HUDEP-2 (cell line): ENCODE results near the gene KATNB1.
A peak's percentile ranks its signal among the peaks of the same experiment; 100 is the strongest.

Source experiments
- DNase-seq, 76 experiments: peaks; one replicate each; lab custom pipeline; 2025; ENCODE audit not compliant: unreplicated experiment in 76 of 76; lab: John Stamatoyannopoulos, UW

The KATNB1 gene

DNA sequence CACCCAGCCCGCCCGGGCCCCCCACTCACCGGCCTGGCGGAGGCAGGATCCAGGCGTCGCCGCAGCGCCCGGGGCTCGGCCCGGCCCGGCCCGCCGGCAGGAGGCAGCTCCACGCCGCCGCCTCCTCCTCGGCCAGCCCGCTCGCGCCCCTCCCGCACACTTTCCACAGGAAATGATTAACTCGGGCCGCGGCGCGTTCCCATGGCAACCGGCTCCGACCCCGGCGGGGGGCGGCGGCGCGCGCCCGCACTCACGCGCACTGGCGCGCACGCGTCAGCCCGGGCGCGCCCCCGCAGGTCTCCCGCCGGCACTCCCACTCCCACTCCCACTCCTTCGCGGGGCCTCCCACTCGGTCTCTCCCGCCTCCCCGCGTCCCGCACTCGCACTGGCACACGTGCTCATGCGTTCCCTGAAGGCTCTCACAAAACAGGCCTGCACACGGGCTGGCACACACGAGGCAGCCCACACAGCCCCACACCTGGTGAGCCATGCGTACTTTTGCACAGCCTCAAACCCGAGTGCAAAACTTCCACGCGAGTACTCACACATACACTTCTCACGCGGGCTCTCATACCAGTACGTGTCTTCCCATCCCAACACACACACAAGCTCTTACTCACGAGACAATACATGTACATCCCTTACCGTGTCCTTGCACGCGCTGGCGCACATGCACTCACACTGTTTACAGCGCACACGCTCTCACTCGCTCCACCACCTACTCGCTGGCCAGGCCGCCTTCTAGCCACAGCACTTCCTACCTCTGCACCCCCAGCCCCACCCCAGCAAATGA is 67.0 kb downstream of the KATNB1 start, which contains the start of gene KIFC3:
Gene KIFC3 (minus strand): TSS at position 151 of the 793 bp plus-strand sequence. CDS start 4,248 bp downstream, outside the sequence.
- peak in 25 of 76 experiments; percentile 5 to 56 (median 32) for DNase-seq

DNA sequence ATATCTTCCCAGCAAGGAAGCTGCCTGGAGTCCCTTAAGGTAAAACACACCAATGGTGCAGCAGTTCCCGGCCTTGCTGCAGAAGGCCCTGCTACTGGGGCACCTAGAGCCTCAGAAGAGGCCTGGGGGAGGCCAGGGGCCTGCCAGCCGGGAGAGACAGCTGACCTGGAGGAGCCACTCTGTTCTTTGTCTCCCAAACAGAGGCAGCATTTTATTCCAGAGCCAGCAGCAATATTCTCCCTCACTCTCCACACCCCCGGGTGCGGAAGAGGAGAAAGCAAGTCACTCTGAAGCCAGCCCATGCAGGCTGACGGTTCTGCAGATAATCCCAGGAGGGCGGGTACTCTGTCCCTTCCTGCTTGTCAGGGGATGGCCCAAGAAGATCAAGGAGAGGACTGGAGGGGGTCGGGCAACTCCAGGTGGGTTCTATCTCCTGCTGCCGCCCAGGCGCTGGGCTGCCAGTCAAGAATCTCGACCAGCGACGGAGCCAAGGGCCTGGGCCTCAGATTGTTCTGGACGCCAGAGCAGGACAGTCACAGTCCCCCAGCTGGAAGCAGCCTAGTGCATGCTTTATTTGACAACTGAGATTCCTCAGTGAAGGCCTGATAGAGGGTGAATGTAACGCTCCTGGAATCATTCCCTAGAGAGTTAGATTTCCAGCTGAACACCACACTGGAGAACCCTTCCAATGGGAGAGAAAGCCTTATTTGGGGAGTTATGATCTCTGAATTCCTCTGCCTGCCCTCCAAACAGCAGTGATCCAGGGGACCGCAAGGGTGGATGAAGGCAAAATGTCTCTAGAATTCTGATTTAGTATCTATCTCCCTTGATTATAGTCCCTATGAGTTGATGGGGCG is 67.8 kb downstream of the KATNB1 start:
- no peak for DNase-seq

DNA sequence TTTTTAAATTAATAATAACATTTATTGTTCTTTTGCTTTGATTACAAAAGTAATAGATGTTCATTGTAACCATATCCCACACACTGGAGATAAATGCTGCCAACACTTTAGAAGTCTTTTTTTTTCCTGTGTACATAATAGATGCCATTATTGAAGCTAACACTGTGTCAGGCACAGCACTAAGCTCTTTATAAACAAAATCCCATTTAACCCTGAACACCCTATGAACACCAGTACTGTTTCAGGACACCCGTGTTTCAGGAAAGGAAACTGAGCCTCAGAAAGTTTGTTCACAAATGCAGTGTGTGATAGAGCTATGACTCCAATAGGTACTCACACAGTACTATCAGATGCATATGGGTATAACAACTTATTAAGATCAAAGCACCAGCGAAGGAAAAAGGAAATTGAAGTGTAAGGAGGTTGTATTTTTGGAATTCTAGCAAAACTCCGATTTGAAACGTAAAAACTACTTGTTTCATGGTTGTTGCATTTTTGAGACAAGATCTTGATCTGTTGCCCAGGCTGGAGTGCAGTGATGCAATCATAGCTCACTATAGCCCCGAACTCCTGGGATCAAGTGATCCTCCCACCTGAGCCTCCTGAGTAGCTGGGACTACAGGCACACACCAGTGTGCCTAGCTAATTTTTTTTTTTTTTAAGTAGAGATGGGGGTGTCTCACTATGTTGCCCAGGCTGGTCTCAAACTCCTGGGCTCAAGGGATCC is 68.7 kb downstream of the KATNB1 start:
- no peak for DNase-seq

DNA sequence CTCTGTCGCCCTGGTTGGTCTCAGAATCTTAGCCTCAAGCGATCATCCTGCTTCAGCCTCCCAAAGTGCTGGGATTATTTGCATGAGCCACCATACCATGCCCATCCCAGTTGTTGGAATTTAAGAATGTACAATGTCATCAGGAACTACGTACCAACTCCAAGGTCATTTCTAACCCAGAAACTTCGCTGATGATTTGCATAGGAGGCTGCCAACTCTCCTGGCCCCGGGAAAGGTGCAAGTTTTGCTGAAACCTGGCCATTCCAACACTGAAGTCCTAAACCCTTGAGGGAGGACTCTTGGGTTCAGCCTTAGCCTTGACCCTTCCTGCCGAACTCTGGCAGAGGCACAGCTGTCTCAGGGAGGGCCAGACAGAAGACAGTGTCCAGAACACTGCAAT is 69.6 kb downstream of the KATNB1 start:
- no peak for DNase-seq
